Stimulated activated CD8-positive, alpha-beta memory T cell treated with anti-CD3 and anti-CD28 coated beads, Interleukin-12 subunit alpha, Interleukin-12 subunit beta, amount 100 ng/mL, for 24 hours (primary cell): ENCODE measurements around the gene ZNF593.

Experiments used
- DNase-seq: peaks from one replicate; pipeline ENCODE4 v3.0.0-alpha.2; 2020; ENCODE audit errors: extremely low read depth

Gene ZNF593

GRCh38 chr1:26210147-26210870, 40.6 kb downstream of the ZNF593 start:
- DNase-seq: no peak

GRCh38 chr1:26212726-26213125, 43.0 kb downstream of the ZNF593 start:
- no peak for DNase-seq

- no peak for DNase-seq
Measured at GRCh38 chr1:26213335-26213905, 43.7 kb downstream of the ZNF593 start.

- no peak for DNase-seq
Measured at GRCh38 chr1:26215246-26215645, 45.5 kb downstream of the ZNF593 start.

GRCh38 chr1:26218906-26219494, 49.3 kb downstream of the ZNF593 start:
- no peak for DNase-seq
